WTC11 (cell line): Measurements from ENCODE around the gene PFKFB3.

Experiments
- CREM ChIP-seq: sonication (generic); formaldehyde crosslinking; IDR thresholded peaks from 2 replicates; pipeline ENCODE4 v1.8.1; 2022; ENCODE audit warnings: mild to moderate bottlenecking, missing genetic modification reagents, moderate library complexity
- EMX1 ChIP-seq: fragments of 250-450 bp; sonication (Bioruptor Pico); IDR thresholded peaks from 2 replicates; pipeline ENCODE4 v1.8.0; 2021; ENCODE audit warnings: mild to moderate bottlenecking
- NR2C2 ChIP-seq: sonication (generic); formaldehyde crosslinking; IDR thresholded peaks from 2 replicates; pipeline ENCODE4 v1.8.0; 2022; ENCODE audit warnings: mild to moderate bottlenecking, missing genetic modification reagents
- RELA ChIP-seq: sonication (generic); formaldehyde crosslinking; IDR thresholded peaks from 2 replicates; pipeline ENCODE4 v1.8.1; 2022; ENCODE audit warnings: missing genetic modification reagents, mild to moderate bottlenecking, borderline replicate concordance
- SOX15 ChIP-seq: fragments of 250-450 bp; sonication (Bioruptor Pico); IDR thresholded peaks from 2 replicates; pipeline ENCODE4 v1.9.0; 2021; ENCODE audit warnings: mild to moderate bottlenecking
- ZBTB21 ChIP-seq: sonication (generic); formaldehyde crosslinking; IDR thresholded peaks from 2 replicates; pipeline ENCODE4 v1.8.1; 2023; ENCODE audit warnings: mild to moderate bottlenecking, missing genetic modification reagents, borderline replicate concordance
- TF ChIP-seq, protein P1 (sequence below): sonication (generic); formaldehyde crosslinking; IDR thresholded peaks from 2 replicates; pipeline ENCODE4 v1.8.1; 2022; ENCODE audit warnings: low read depth, missing genetic modification reagents, borderline replicate concordance
- TF ChIP-seq, protein P2 (sequence below): fragments of 200-600 bp; IDR thresholded peaks from 2 replicates; pipeline ENCODE4 v1.8.0; 2022; ENCODE audit warnings: antibody characterized with exemption
- TF ChIP-seq, protein P3 (sequence below): sonication (generic); formaldehyde crosslinking; conservative IDR thresholded peaks from 2 replicates; pipeline ENCODE4 v1.8.1; 2022; ENCODE audit warnings: mild to moderate bottlenecking, missing genetic modification reagents
- TF ChIP-seq, protein P4 (sequence below): sonication (generic); formaldehyde crosslinking; IDR thresholded peaks from 2 replicates; pipeline ENCODE4 v1.8.1; 2023; ENCODE audit warnings: mild to moderate bottlenecking, missing genetic modification reagents, moderate library complexity
- TF ChIP-seq, protein P5 (sequence below): fragments of 250-450 bp; sonication (Bioruptor Pico); IDR thresholded peaks from 2 replicates; pipeline ENCODE4 v1.8.0; 2021; ENCODE audit warnings: mild to moderate bottlenecking

DNA sequence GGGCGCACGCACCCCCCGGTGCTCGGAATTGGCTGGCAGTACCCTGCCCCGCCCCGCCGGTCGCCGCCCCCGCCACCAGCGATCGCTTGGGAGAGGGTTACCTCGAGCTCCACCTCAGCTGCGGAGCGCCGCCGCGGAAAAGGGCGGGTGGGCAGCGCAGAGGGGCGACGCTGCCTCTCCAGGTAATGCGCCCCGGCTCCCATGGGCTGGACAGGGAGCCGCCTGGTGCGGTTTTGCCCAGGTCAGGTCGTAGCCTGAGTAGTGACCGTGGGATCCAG lies 1.3 kb downstream of the PFKFB3 start:
- TF ChIP-seq, protein P1, sequence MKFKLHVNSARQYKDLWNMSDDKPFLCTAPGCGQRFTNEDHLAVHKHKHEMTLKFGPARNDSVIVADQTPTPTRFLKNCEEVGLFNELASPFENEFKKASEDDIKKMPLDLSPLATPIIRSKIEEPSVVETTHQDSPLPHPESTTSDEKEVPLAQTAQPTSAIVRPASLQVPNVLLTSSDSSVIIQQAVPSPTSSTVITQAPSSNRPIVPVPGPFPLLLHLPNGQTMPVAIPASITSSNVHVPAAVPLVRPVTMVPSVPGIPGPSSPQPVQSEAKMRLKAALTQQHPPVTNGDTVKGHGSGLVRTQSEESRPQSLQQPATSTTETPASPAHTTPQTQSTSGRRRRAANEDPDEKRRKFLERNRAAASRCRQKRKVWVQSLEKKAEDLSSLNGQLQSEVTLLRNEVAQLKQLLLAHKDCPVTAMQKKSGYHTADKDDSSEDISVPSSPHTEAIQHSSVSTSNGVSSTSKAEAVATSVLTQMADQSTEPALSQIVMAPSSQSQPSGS (CRISPR knock-in tag), result no peak
- TF ChIP-seq SOX15 (CRISPR knock-in tag), result no peak
- TF ChIP-seq, protein P2, sequence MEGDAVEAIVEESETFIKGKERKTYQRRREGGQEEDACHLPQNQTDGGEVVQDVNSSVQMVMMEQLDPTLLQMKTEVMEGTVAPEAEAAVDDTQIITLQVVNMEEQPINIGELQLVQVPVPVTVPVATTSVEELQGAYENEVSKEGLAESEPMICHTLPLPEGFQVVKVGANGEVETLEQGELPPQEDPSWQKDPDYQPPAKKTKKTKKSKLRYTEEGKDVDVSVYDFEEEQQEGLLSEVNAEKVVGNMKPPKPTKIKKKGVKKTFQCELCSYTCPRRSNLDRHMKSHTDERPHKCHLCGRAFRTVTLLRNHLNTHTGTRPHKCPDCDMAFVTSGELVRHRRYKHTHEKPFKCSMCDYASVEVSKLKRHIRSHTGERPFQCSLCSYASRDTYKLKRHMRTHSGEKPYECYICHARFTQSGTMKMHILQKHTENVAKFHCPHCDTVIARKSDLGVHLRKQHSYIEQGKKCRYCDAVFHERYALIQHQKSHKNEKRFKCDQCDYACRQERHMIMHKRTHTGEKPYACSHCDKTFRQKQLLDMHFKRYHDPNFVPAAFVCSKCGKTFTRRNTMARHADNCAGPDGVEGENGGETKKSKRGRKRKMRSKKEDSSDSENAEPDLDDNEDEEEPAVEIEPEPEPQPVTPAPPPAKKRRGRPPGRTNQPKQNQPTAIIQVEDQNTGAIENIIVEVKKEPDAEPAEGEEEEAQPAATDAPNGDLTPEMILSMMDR, result no peak
- TF ChIP-seq RELA, result no peak
- no peak for TF ChIP-seq ZBTB21
- TF ChIP-seq, protein P3, sequence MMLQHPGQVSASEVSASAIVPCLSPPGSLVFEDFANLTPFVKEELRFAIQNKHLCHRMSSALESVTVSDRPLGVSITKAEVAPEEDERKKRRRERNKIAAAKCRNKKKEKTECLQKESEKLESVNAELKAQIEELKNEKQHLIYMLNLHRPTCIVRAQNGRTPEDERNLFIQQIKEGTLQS, result no peak
- no peak for TF ChIP-seq NR2C2 (CRISPR knock-in tag)
- no peak for TF ChIP-seq CREM
- no peak for TF ChIP-seq EMX1 (CRISPR knock-in tag)
- TF ChIP-seq, protein P4, sequence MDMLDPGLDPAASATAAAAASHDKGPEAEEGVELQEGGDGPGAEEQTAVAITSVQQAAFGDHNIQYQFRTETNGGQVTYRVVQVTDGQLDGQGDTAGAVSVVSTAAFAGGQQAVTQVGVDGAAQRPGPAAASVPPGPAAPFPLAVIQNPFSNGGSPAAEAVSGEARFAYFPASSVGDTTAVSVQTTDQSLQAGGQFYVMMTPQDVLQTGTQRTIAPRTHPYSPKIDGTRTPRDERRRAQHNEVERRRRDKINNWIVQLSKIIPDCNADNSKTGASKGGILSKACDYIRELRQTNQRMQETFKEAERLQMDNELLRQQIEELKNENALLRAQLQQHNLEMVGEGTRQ (CRISPR knock-in tag), result no peak
- TF ChIP-seq, protein P5, sequence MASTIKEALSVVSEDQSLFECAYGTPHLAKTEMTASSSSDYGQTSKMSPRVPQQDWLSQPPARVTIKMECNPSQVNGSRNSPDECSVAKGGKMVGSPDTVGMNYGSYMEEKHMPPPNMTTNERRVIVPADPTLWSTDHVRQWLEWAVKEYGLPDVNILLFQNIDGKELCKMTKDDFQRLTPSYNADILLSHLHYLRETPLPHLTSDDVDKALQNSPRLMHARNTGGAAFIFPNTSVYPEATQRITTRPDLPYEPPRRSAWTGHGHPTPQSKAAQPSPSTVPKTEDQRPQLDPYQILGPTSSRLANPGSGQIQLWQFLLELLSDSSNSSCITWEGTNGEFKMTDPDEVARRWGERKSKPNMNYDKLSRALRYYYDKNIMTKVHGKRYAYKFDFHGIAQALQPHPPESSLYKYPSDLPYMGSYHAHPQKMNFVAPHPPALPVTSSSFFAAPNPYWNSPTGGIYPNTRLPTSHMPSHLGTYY (CRISPR knock-in tag), result no peak
